ENCODE data around the gene AIPL1. TPM values are rescaled to one million over a fixed set of nuclear protein-coding genes. Genes with fewer than 3 reads are reported as not detected.

The AIPL1 gene
- total and polyA plus RNA-seq, 7 donors = not detected

DNA sequence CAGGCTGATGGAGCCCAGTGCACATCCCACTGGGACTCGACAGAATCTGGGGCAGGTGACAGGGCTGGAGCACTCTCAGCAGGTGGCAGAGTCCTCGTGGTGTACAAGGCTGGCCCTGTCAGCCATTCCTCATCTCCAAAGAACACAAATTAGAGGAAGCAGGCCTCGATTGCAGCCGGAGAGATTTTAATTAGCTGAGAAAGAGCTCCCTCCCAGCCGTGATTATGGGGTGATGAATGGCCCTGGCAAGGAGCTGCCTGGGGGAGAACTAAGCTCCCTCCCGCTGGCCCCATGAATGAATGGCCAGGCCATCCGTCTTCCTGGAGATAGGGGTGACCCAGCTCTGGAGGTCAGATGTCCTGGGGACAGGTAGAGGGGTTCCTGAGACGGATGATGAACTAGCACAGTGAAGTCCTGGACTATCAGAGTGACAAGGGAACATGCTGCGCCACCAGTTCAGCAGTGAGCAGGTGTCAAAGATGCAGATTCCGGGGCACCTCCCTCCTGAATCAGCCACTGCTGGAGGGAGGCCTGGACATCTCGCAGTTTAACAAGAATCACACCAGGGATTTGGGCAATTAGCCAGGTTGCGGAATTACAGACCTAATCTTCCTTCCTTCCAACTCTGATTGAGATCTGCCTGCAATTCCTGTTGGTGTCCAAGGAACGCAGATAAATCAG is 44.8 kb upstream of the AIPL1 start:
- WGBS, 3 donors = 55 to 58% (median 55%) methylated on average over 13 of the region's 13 CpGs
- Histone ChIP-seq H3K27me3 (ENCODE audit: insufficient read depth in 3 of 3, low read length in 2 of 3) (peaks cover 0 to 2% (median 0%) of the 10 kb centered on the region in 3 donors), H3K27ac (no peak overlapping the region), H3K9me3 (no peaks in the 10 kb centered on the region), H3K4me1 (no peaks in the 10 kb centered on the region), H3K36me3 (ENCODE audit: insufficient read depth in 1 of 2, low read depth in 1 of 2) (no peaks in the 10 kb centered on the region), H3K4me3 (no peak overlapping the region)
- TF ChIP-seq, protein P1, sequence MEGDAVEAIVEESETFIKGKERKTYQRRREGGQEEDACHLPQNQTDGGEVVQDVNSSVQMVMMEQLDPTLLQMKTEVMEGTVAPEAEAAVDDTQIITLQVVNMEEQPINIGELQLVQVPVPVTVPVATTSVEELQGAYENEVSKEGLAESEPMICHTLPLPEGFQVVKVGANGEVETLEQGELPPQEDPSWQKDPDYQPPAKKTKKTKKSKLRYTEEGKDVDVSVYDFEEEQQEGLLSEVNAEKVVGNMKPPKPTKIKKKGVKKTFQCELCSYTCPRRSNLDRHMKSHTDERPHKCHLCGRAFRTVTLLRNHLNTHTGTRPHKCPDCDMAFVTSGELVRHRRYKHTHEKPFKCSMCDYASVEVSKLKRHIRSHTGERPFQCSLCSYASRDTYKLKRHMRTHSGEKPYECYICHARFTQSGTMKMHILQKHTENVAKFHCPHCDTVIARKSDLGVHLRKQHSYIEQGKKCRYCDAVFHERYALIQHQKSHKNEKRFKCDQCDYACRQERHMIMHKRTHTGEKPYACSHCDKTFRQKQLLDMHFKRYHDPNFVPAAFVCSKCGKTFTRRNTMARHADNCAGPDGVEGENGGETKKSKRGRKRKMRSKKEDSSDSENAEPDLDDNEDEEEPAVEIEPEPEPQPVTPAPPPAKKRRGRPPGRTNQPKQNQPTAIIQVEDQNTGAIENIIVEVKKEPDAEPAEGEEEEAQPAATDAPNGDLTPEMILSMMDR (IDR thresholded peaks at IDR 0.05) = no peak
- intact Hi-C loops (cut with DNase I) = loop anchor here (10.0 kb wide), 1 partner anchor 165 kb away; the partner anchor contains the start of genes KIAA0753 (in 2 of the 2) and TXNDC17 (in 2 of the 2)
- DNase-seq (no peak), ATAC-seq (no peak)

- TF ChIP-seq, protein P1 (IDR thresholded peaks at IDR 0.05) = no peak
- H3K36me3 ChIP-seq (ENCODE audit: insufficient read depth in 1 of 2, low read depth in 1 of 2) = no peaks in the 10 kb centered on the region
- ATAC-seq = no peak
- DNase-seq = no peak
- intact Hi-C loops (cut with DNase I) = loop anchor here (10.0 kb wide), 1 partner anchor 166 kb away; the partner anchor contains the start of genes KIAA0753 (in 2 of the 2) and TXNDC17 (in 2 of the 2)
- no peaks in the 10 kb centered on the region for H3K4me1 ChIP-seq
- H3K27me3 ChIP-seq (ENCODE audit: insufficient read depth in 3 of 3, low read length in 2 of 3) = peaks cover 0 to 2% (median 0%) of the 10 kb centered on the region in 3 donors
- no peak overlapping the region for H3K27ac ChIP-seq
- no peaks in the 10 kb centered on the region for H3K9me3 ChIP-seq
- H3K4me3 ChIP-seq = no peak overlapping the region
- WGBS, 3 donors = 87 to 94% (median 93%) methylated on average over 10 to 11 of the region's 11 CpGs
These were observed 43.6 kb upstream of the AIPL1 start for GRCh38 chr17:6478486-6478885.

DNA sequence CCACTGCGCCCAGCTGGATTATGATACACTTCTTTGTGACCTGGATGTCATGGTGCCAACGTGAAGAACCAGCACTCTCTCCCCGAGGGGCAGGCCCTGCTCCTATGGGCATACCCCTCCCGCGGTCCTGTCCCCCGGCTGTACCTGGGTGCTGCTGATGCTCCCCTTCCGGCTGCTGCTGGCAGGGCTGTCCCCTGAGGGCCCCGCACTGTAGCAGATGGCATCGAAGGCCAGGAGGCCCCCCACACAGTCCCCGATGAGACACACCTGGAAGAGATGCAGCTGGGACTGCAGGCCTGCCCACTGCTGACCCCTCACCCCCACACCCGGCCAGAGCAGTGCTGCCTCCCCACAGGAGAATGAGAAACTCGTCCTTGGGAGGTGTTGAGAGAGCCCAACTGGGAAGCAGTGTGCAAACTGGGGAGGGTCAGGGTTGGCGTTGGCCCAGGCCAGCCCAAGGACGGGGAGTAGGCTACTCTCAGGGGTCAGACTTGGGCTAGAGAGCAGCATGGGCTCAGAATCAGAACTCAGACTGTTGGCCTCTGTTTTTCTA is 43.0 kb upstream of the AIPL1 start:
- TF ChIP-seq, protein P1 (IDR thresholded peaks at IDR 0.05) = no peak
- ATAC-seq = no peak
- intact Hi-C loops (cut with DNase I) = loop anchor here (10.0 kb wide), 1 partner anchor 167 kb away; the partner anchor contains the start of genes KIAA0753 (in 2 of the 2) and TXNDC17 (in 2 of the 2)
- no peak for DNase-seq
- WGBS, 3 donors = 87 to 89% (median 88%) methylated on average over 14 of the region's 14 CpGs
- peaks cover 0 to 2% (median 0%) of the 10 kb centered on the region in 3 donors for H3K27me3 ChIP-seq (ENCODE audit: insufficient read depth in 3 of 3, low read length in 2 of 3)
- no peak overlapping the region for H3K27ac ChIP-seq
- H3K9me3 ChIP-seq = no peaks in the 10 kb centered on the region
- H3K4me3 ChIP-seq = no peak overlapping the region
- H3K36me3 ChIP-seq (ENCODE audit: insufficient read depth in 1 of 2, low read depth in 1 of 2) = no peaks in the 10 kb centered on the region
- no peaks in the 10 kb centered on the region for H3K4me1 ChIP-seq

DNA sequence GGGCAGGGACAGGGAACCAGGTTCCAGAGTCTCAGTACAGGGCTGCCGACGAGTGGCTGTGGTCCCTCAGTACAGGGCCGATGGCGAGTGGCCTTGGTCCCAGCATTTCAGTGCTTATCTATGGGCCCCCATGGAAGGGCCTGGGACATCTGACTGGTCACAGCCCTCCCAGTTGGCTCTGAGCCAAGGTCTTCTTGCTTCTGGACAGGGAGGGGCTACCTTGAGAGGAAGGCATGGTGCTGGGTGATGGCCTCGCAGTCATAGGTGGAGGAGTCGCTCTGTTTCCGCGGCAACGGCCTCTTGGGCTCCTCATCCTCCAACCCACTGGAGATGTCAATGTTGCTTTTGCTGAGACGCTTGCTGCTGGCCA is 41.9 kb upstream of the AIPL1 start:
- TF ChIP-seq, protein P1 (IDR thresholded peaks at IDR 0.05) = no peak
- Histone ChIP-seq H3K4me3 (no peak overlapping the region), H3K9me3 (no peaks in the 10 kb centered on the region), H3K27me3 (ENCODE audit: insufficient read depth in 3 of 3, low read length in 2 of 3) (peaks cover 0 to 2% (median 0%) of the 10 kb centered on the region in 3 donors), H3K4me1 (no peaks in the 10 kb centered on the region), H3K36me3 (ENCODE audit: insufficient read depth in 1 of 2, low read depth in 1 of 2) (no peaks in the 10 kb centered on the region), H3K27ac (no peak overlapping the region)
- 78 to 90% (median 81%) methylated on average over 10 of the region's 10 CpGs for WGBS, 3 donors
- ATAC-seq (no peak), DNase-seq (no peak)
- intact Hi-C loops (cut with DNase I) = loop anchor here (10.0 kb wide), 1 partner anchor 168 kb away; the partner anchor contains the start of genes KIAA0753 (in 2 of the 2) and TXNDC17 (in 2 of the 2)
